Heart left ventricle (tissue), 16 donors: ENCODE results near the gene MUC4. TPM values are rescaled to one million over a fixed set of nuclear protein-coding genes. Genes with fewer than 3 reads are reported as not detected.
A peak's percentile ranks its signal among the peaks of the same experiment; 100 is the strongest.

ENCODE experiments used
- ATAC-seq, 4 donors: fragments of 200-7000 bp; cut with Tn5 transposase; one replicate each; pipeline ENCODE4 v1.9.1; 2020 to 2022; ENCODE audit warnings: moderate library complexity in 4 of 4, mild to moderate bottlenecking in 3 of 4, moderate number of reproducible peaks in 1 of 4
- DNase-seq, 5 donors: peaks; one replicate each; pipeline ENCODE4 v3.0.0-alpha.2; 2020
- H3K27ac ChIP-seq, 12 donors: fragments of 200-600 bp; sonication (generic) in 4 of 12; one replicate each; pipeline versions ENCODE4 v1.5.0 to v1.8.0; 2016 to 2022; ENCODE audit warnings: mild to moderate bottlenecking in 2 of 12
- H3K27me3 ChIP-seq, 9 donors: fragments of 200-600 bp; sonication (generic) in 2 of 9; one replicate each; pipeline versions ENCODE4 v1.5.1 to v1.8.0; 2016 to 2022; ENCODE audit warnings: mild to moderate bottlenecking in 3 of 9
- H3K36me3 ChIP-seq, 9 donors: fragments of 200-600 bp; sonication (generic) in 2 of 9; one replicate each; pipeline versions ENCODE4 v1.5.0 to v1.8.0; 2018 to 2022; ENCODE audit warnings: mild to moderate bottlenecking in 2 of 9
- H3K4me1 ChIP-seq, 12 donors: fragments of 200-600 bp; sonication (generic) in 4 of 12; one replicate each; pipeline versions ENCODE4 v1.5.0 to v1.8.0; 2016 to 2022; ENCODE audit warnings: mild to moderate bottlenecking in 3 of 12
- H3K4me3 ChIP-seq, 12 donors: fragments of 200-600 bp; sonication (generic) in 4 of 12; one replicate each; pipeline versions ENCODE4 v1.5.0 to v1.8.0; 2017 to 2022; ENCODE audit warnings: mild to moderate bottlenecking in 9 of 12, moderate library complexity in 4 of 12
- H3K9me3 ChIP-seq, 12 donors: fragments of 200-600 bp; sonication (generic) in 4 of 12; one replicate each; pipeline versions ENCODE4 v1.5.0 to v1.8.0; 2016 to 2022; ENCODE audit warnings: mild to moderate bottlenecking in 1 of 12
- CTCF ChIP-seq, 12 donors: fragments of 200-600 bp; sonication (generic) in 4 of 12; IDR thresholded peaks; one replicate each; pipeline versions ENCODE4 v1.5.0 to v1.8.0; 2018 to 2022; ENCODE audit warnings: antibody characterized with exemption in 12 of 12, mild to moderate bottlenecking in 5 of 12
- POLR2A ChIP-seq, 2 donors: fragments of 450-650 bp; IDR thresholded peaks; one replicate each; pipeline ENCODE4 v1.6.1; 2017; ENCODE audit warnings: antibody characterized with exemption in 2 of 2, mild to moderate bottlenecking in 2 of 2, moderate library complexity in 2 of 2
- WGBS, 4 donors: extraction: QIAGEN DNeasy Blood & Tissue Kit in 2 of 4; methylation state at CpG; one replicate each; pipeline versions ENCODE4 v1.1.5 to v1.1.7; 2013 to 2018; 5-methylcytosine and 5-hydroxymethylcytosine counted together
- intact Hi-C, 10 donors: fragments of 100-400 bp; cut with DNase I; formaldehyde crosslinking; loops; one replicate each; pipeline versions ENCODE4 v1.11.1 to v1.14.2; 2022
- polyA plus RNA-seq, 2 donors: library from polyadenylated mRNA; stranded (reverse); fragments of 200-250 nt; gene quantifications; one replicate each; pipeline ENCODE4 v1.2.3, GENCODE V29; 2013
- total RNA-seq, 9 donors: library from RNA; depleted of rRNA in 2 of 9; stranded (reverse); fragments of >200 nt in 2 of 9; fragmentation: NEBNext Ultra II Directional in 3 of 9; extraction: Animal tissue kit (Norgen Biotek cat#: 25700) in 3 of 9; gene quantifications; one replicate each; pipeline versions ENCODE4 v1.1.0 to v1.2.4, GENCODE V29; 2016 to 2023
- donor health status: ischemic (EF 13 %, LVEDD 7.1; RV severe dilation, severe dysfunction).
- donor health status: healthy with polysubstance abuse.
- donor health status: DM: no; HTN: yes; CAD: no.
- donor health status: DM: no; HTN: no; CAD: no.
- donor health status: ischemic (EF 25% LVEDD 6.9; RV normal size, moderate dysfunction).
- donor health status: ischemic (EF 25% LVEDD 5.7; RV mildly dilated, moderate dysfunction).
- donor health status: healthy.
- donor health status: DM: yes; HTN: yes; CAD: no.
- donor health status: ischemic (EF 35%, LVEDD 5.7; RV mildly dilated, moderate dysfunction).
- donor health status: nonischemic (EF 11% LVEDD 7.7; RV severe dilation, severe dysfunction).
- donor health status: DM: yes; HTN: yes; CAD: no.
- donor health status: PGD.
- donor health status: ischemic (EF 29% LVEDD 5.4; RV normal size, mild dysfunction).
- donor health status: nonischemic (EF 23%, LVEDD 6.1; RV moderate dilation, normal function).

MUC4 gene
- total and polyA plus RNA-seq, 11 donors: 0.02 to 0.17 (median 0.03) TPM; not detected in 8

GRCh38 chr3:195854628-195855294, 43.0 kb upstream of the MUC4 start:
- peak in 1 of 5 donors; percentile 17 for DNase-seq
- Histone ChIP-seq H3K36me3 (no peaks in the 10 kb centered on the region), H3K4me1 (peaks cover 0 to 14% (median 4%) of the 10 kb centered on the region in 12 donors), H3K27ac (no peak overlapping the region), H3K27me3 (peaks cover 0 to 7% (median 0%) of the 10 kb centered on the region in 9 donors), H3K9me3 (no peaks in the 10 kb centered on the region), H3K4me3 (no peak overlapping the region)
- no peak for ATAC-seq
- TF ChIP-seq POLR2A (IDR thresholded peaks at IDR 0.05): no peak
- no peak for TF ChIP-seq CTCF (IDR thresholded peaks at IDR 0.05)
- intact Hi-C loops: loop anchor here in 2 of 10 donors (5.0 to 10.0 kb wide), 2 partner anchors 63 to 230 kb away; no protein-coding TSS in a partner anchor
- 66 to 79% (median 68%) methylated on average over 9 of the region's 9 CpGs for WGBS, 4 donors

GRCh38 chr3:195853996-195854395, 42.3 kb upstream of the MUC4 start:
- ATAC-seq: no peak
- Histone ChIP-seq H3K36me3 (no peaks in the 10 kb centered on the region), H3K4me1 (peaks cover 0 to 6% (median 2%) of the 10 kb centered on the region in 12 donors), H3K27me3 (peaks cover 0 to 7% (median 0%) of the 10 kb centered on the region in 9 donors), H3K4me3 (no peak overlapping the region), H3K27ac (no peak overlapping the region), H3K9me3 (no peaks in the 10 kb centered on the region)
- no peak for DNase-seq
- WGBS, 4 donors: 74 to 84% (median 78%) methylated on average over 14 of the region's 14 CpGs
- TF ChIP-seq POLR2A (IDR thresholded peaks at IDR 0.05) (no peak), CTCF (IDR thresholded peaks at IDR 0.05) (no peak)
- intact Hi-C loops: loop anchor here in 2 of 10 donors (5.0 to 10.0 kb wide), 2 partner anchors 63 to 229 kb away; no protein-coding TSS in a partner anchor

GRCh38 chr3:195853036-195853435, 41.3 kb upstream of the MUC4 start:
- no peak overlapping the region for H3K4me3 ChIP-seq
- DNase-seq (no peak), ATAC-seq (no peak)
- H3K9me3 ChIP-seq: no peaks in the 10 kb centered on the region
- no peaks in the 10 kb centered on the region for H3K36me3 ChIP-seq
- H3K4me1 ChIP-seq: peaks cover 0 to 6% (median 2%) of the 10 kb centered on the region in 12 donors
- TF ChIP-seq POLR2A (IDR thresholded peaks at IDR 0.05) (no peak), CTCF (IDR thresholded peaks at IDR 0.05) (no peak)
- H3K27me3 ChIP-seq: peaks cover 0 to 7% (median 0%) of the 10 kb centered on the region in 9 donors
- no peak overlapping the region for H3K27ac ChIP-seq
- intact Hi-C loops: loop anchor here in 2 of 10 donors (5.0 to 10.0 kb wide), 2 partner anchors 64 to 228 kb away; no protein-coding TSS in a partner anchor
- WGBS, 4 donors: 95 to 98% (median 96%) methylated on average over 20 of the region's 20 CpGs

GRCh38 chr3:195850857-195851543, 39.3 kb upstream of the MUC4 start:
- intact Hi-C loops: loop anchor here in 2 of 10 donors (5.0 to 10.0 kb wide), 2 partner anchors 66 to 226 kb away; no protein-coding TSS in a partner anchor
- Histone ChIP-seq H3K9me3 (no peaks in the 10 kb centered on the region), H3K4me3 (peak overlapping the region in 1 of 12 donors; percentile 23), H3K36me3 (no peaks in the 10 kb centered on the region), H3K27ac (no peak overlapping the region), H3K4me1 (peaks cover 0 to 6% (median 2%) of the 10 kb centered on the region in 12 donors), H3K27me3 (peaks cover 0 to 4% (median 0%) of the 10 kb centered on the region in 9 donors)
- 19 to 25% (median 22%) methylated on average over 31 of the region's 31 CpGs for WGBS, 4 donors
- ATAC-seq (peak; percentile 83 to 96 (median 93)), DNase-seq (peak; percentile 78 to 88 (median 84))
- TF ChIP-seq CTCF (IDR thresholded peaks at IDR 0.05) (peak; percentile 99 to 100 (median 100)), POLR2A (IDR thresholded peaks at IDR 0.05) (no peak)
